Erythroblast (primary cell): ENCODE measurements around the gene LIN54.

Experiments used
- GATA1 ChIP-seq: IDR thresholded peaks from 2 replicates; pipeline ENCODE4 v1.6.1; 2011; ENCODE audit warnings: low read depth, mild to moderate bottlenecking, control low read depth, low read length, moderate library complexity
- POLR2A ChIP-seq: IDR thresholded peaks from 2 replicates; pipeline ENCODE4 v1.6.1; 2011; ENCODE audit warnings: mild to moderate bottlenecking, low read length

DNA sequence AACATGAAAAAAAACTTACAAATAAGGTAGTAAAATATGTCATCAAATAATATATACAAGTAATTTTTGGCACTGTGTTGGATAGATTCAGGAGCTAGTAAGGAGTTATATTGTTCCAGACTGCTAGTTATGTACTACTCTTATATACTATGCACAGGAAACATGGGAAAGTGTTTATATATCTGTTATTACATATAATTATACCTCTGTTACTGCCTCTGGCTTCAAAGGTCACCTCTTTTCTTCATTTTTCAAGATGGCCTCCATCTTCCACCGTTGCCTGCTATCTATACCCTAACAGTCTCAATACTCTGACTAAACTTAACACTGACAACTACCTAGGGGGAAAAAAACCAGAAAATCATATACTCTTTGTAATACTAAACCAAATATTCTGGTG is 29.5 kb downstream of the LIN54 start:
- no peak for TF ChIP-seq POLR2A
- no peak for TF ChIP-seq GATA1
